HG03159 (cell line): Measurements from ENCODE around the gene MYL2.

Experiments used
- ATAC-seq: cut with Tn5 transposase; IDR thresholded peaks from one replicate; pipeline ENCODE4 v1.9.1; 2021; ENCODE audit warnings: mild to moderate bottlenecking, moderate library complexity; ENCODE audit not compliant: unreplicated experiment

The MYL2 gene

GRCh38 chr12:110901401-110901800 lies 19.0 kb downstream of the MYL2 start:
- no peak for ATAC-seq

GRCh38 chr12:110896559-110896958 lies 23.8 kb downstream of the MYL2 start:
- no peak for ATAC-seq

DNA sequence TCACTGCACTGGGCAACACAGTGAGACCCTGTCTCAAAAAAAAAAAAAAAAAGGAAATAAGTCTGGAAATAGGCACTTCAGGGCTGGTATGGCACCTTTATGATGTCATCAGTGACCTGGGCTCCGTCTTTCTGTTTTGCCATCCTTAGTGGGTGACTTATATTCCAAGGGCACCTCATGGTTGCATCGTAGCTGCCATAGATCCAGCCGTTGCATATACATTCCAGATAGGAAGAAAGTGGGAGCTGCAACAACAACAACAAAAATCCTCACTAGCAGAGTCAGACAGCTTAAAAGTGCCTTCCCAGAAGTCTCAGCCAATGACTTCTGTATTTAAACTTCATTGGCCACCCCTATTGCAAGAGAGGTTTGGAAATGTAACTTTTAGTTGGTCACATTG lies 26.4 kb downstream of the MYL2 start:
- ATAC-seq, result no peak

GRCh38 chr12:110889361-110889760 lies 31.0 kb downstream of the MYL2 start:
- ATAC-seq, result no peak

DNA sequence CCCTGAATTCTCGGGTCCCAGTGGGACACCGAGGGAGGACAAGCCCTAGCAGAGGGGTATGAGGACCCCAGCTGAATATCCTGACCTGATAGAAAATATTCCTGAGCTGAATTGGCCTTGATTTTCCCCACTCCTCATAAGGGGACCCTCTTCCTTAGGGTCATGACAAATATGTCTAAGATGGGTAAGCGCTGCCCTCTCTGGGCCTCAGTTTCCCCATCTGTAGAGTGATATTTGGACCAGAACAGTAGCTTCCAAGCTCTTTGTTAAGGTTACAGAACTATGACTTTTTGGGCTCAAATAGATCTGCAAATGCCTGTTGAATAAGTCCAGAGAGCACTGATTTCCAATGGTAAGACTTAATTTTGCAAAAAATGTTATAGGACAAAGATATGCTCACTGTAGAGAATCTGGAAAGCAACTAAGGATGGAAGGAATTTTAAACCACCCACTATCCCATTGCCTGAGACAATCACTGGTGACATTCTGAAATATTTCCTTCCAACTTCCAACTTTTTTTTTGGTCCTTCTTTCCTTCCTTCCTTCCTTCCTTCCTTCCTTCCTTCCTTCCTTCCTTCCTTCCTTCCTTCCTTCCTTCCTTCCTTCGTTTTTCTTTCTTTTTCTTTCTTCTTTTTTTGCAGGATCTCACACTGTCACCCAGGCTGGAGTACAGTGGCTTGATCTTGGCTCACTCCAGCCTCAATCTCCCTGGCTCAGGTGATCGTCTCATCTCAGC lies 32.0 kb downstream of the MYL2 start:
- no peak for ATAC-seq

DNA sequence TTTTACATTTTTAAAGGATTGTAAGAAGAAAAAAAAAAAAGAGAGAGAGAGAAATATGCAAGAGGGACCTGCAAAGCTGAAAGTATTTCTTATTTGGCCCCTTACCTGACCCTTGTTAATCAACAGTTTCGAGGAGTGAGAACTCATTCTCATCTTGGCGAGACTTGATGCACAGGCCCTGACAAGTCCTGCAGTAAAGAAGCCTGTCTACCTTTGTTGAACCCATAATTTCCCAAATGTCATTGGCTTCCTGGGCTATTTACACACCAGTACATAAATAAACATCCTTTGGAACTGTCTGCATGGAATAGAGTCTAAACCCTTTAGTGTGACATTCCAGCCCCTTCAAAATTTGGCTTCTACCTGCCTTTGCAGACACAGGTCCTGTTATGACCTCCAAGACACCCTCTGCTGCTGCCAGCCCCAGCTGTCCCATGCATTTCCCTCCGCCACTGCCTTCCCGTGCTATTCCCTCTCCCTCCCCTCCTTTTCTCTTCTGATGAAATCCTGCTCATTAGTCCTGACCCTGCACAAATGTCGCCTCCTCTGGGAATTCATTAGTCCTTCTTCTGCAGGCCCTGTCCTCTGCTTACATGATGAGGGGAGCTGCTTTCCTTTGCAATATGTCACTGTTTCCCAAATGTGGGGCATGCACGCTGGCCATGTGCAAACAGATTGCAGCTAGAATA lies 35.1 kb downstream of the MYL2 start:
- ATAC-seq, result no peak

- ATAC-seq, result no peak
Measured at GRCh38 chr12:110883251-110883650, 37.1 kb downstream of the MYL2 start.

- no peak for ATAC-seq
Measured at GRCh38 chr12:110880651-110881050, 39.7 kb downstream of the MYL2 start.

GRCh38 chr12:110874781-110875180 lies 45.6 kb downstream of the MYL2 start:
- ATAC-seq, result no peak

GRCh38 chr12:110874351-110874750 lies 46.0 kb downstream of the MYL2 start:
- no peak for ATAC-seq

DNA sequence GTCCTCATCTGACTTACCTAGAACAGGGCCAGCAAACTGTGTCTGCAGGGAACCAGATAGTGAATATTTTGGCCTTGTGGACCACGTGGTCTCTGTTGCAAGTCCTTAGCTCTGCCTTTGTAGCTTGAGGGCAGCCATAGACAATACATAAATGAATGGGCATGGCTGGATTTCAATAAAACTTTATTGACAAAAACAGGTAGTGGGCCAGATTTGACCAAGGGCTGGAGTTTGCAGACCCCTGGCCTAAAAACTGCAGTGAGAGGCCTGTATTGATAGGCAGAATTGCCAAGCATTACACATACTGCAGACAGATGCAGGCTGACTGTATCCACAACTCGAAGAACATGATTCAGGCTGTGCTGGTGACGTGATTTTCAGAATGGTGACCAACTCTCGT lies 48.3 kb downstream of the MYL2 start:
- ATAC-seq, result no peak

DNA sequence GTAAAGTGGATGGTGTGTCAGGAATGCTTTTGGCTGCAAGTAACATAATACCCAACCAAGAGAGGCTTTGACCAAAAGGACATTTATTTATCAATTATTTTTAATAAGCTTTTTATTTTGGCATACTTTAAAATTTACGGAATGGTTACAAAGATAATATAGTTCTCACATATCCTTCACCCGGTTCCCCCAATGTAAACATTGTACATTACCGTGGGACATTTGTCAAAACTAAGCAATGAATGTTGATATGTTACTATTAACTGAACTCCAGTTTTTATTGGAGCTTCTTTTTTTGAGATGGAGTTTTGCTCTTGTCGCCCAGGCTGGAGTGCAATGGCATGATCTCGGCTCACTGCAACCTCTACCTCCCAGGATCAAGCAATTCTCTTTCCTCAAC lies 50.6 kb downstream of the MYL2 start:
- ATAC-seq, result no peak

DNA sequence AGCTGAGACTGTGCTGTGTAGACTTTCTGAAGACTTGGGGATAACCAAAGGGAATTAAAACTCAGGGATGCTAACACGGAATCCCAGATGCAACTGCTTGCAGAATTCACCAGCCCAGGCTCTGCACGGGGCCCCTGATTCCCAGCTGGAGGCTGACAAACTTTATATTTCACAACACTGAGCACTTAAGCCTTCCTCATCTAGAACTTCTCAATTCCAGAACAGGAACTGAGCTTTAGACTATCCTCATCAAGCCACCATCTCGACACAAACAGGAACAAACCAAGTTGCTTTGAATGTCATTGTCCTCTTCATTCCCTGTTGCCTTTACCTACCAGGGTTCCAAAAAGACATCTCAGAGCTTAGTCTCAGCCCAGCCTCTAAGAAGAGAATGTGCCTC lies 51.4 kb downstream of the MYL2 start:
- ATAC-seq, result no peak

DNA sequence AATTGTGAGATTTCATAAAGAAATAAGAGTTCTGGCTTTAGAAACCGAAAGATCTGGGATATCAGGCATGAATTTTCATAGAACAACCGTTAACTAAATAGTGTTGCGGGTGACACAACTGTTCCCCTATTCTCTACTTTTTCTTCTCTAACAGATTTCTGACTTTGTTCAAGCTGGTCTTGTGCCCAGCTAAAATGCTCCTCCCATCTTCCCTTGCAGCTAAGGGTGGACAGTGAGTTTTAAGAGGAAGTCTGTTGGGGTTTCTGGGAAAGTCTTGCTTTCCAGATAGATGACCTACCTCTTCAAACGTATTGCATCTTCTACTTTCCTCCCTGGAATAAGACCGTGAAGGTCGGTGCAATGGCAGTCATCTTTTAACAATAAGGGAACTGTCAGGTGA lies 54.9 kb downstream of the MYL2 start:
- ATAC-seq, result no peak

- no peak for ATAC-seq
Measured at GRCh38 chr12:110863161-110863560, 57.2 kb downstream of the MYL2 start.

- ATAC-seq, result no peak
Measured at GRCh38 chr12:110862329-110862728, 58.0 kb downstream of the MYL2 start.

- no peak for ATAC-seq
Measured at GRCh38 chr12:110861729-110862128, 58.6 kb downstream of the MYL2 start.
